SJSA1 (cell line): ENCODE results near the gene MARK3. TPM values are rescaled to one million over a fixed set of nuclear protein-coding genes. Genes with fewer than 3 reads are reported as not detected.
A peak's percentile ranks its signal among the peaks of the same experiment; 100 is the strongest.

Source experiments
- DNase-seq, 2 experiments: peaks; one replicate each; pipeline ENCODE4 v3.0.0-alpha.2; 2015 to 2020; ENCODE audit warnings: low spot score in 2 of 2, low read depth in 1 of 2
- H3K27ac ChIP-seq: fragments of 250-450 bp; sonication (Bioruptor Pico); 2 replicates; pipeline ENCODE4 v1.5.1; 2020; ENCODE audit warnings: mild to moderate bottlenecking, moderate library complexity
- H3K27me3 ChIP-seq: fragments of 250-450 bp; sonication (Bioruptor Pico); replicated peaks from 2 replicates; pipeline ENCODE4 v1.5.1; 2020; ENCODE audit warnings: mild to moderate bottlenecking, moderate library complexity
- H3K36me3 ChIP-seq: fragments of 250-450 bp; sonication (Bioruptor Pico); 2 replicates; pipeline ENCODE4 v1.5.1; 2020; ENCODE audit warnings: mild to moderate bottlenecking
- H3K4me1 ChIP-seq: fragments of 250-450 bp; sonication (Bioruptor Pico); replicated peaks from 2 replicates; pipeline ENCODE4 v1.6.1; 2021; ENCODE audit warnings: mild to moderate bottlenecking
- H3K4me3 ChIP-seq: fragments of 250-450 bp; sonication (Bioruptor Pico); 2 replicates; pipeline ENCODE4 v1.5.1; 2020; ENCODE audit warnings: mild to moderate bottlenecking
- H3K9me3 ChIP-seq: fragments of 250-450 bp; sonication (Bioruptor Pico); replicated peaks from 2 replicates; pipeline ENCODE4 v1.5.1; 2020; ENCODE audit warnings: mild to moderate bottlenecking
- total RNA-seq: library from RNA; depleted of rRNA; stranded (reverse); fragments of >200 nt; shearing (Covaris generic); gene quantifications from 2 replicates; pipeline ENCODE4 v1.2.3, GENCODE V29; 2014

Gene MARK3
- total RNA-seq, 1 experiment from 2014 or later: 53.2 TPM

DNA sequence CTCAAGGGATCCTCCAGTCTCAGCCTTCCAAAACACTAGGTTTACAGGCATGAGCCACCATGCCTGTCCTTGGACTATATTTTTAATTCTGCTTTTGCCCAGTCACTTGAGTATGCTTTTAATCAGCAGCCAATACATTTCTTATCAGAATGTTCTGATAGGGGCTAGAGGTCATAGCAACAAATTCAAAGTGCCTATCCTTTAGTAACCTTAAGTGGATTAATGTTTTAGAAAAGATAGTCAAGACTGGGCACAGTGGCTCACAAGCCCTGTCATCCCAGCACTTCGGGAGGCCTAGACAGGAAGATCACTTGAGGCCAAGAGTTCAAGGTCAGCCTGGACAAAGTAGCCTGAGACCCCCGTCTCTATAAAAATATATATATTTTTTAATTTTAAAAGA lies 100.3 kb downstream of the MARK3 start:
- Histone ChIP-seq H3K4me3 (no peak overlapping the region), H3K9me3 (no peaks in the 10 kb centered on the region), H3K27ac (no peak overlapping the region), H3K36me3 (peaks cover 55% of the 10 kb centered on the region), H3K27me3 (no peaks in the 10 kb centered on the region), H3K4me1 (no peaks in the 10 kb centered on the region; the same call in 1 of the 2 replicates)
- no peak for DNase-seq

DNA sequence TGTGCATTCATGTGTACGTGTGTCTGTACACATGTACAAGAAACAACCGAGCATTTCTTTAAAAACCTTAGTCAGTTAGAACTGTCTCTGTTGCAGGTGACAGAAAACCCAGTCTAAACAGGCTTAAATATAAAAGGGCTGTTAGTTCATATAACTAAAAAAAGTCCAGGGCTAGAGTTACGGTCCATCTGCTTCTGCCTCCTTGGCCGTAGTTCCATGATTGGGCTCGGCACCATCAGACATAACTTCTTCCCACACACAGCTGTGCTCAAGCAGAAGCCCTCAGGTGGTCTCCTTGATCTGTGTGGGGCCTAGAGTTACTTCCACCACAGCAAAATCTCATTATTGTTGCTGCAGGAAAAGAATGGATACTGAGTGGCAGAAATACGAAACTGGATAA lies 102.9 kb downstream of the MARK3 start:
- Histone ChIP-seq H3K4me1 (no peaks in the 10 kb centered on the region; the same call in 1 of the 2 replicates), H3K4me3 (no peak overlapping the region), H3K27ac (no peak overlapping the region), H3K27me3 (no peaks in the 10 kb centered on the region), H3K9me3 (no peaks in the 10 kb centered on the region), H3K36me3 (peaks cover 55% of the 10 kb centered on the region)
- no peak for DNase-seq

DNA sequence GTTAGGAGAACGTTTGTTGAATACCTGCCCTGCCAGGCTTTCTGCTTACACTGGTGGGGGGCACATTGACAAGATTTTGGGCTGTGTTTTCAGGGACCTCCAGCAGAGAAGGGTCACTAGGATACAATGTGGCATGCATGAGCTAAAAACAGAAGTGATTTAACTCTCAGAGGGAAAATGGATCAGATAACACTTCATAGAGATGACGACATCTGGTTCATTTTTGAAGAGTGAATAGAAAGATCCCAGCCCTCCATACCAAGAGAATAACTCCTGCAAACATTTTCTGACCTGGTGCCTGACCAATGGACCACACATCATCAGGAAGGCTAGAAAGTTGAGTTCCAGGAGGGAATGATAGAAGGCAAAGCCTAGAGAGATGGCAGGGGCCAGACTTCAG lies 103.7 kb downstream of the MARK3 start:
- no peak overlapping the region for H3K4me3 ChIP-seq
- no peak overlapping the region for H3K27ac ChIP-seq
- no peak for DNase-seq
- H3K4me1 ChIP-seq: no peaks in the 10 kb centered on the region; the same call in 1 of the 2 replicates
- no peaks in the 10 kb centered on the region for H3K27me3 ChIP-seq
- no peaks in the 10 kb centered on the region for H3K9me3 ChIP-seq
- peaks cover 54% of the 10 kb centered on the region for H3K36me3 ChIP-seq

DNA sequence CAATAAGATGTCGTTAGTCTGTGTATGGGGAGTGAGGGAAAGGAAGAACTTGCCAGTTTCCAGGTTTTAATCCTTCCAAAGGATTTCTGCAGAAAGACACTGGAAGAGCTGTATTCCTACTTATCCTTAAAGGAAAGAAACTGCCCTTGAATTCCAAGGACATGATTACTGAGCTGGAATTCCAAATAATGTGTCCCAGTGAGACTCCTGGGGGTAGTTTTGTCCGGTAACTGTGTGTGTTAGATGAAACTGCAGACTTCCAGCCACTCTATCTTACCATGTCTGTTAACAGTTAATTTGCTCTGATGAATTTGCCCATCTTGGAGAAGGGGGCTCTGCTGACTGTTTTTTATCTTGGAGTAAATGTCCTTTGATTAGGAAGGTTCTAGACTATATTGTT lies 104.4 kb downstream of the MARK3 start:
- Histone ChIP-seq H3K36me3 (peaks cover 50% of the 10 kb centered on the region), H3K9me3 (no peaks in the 10 kb centered on the region), H3K27ac (no peak overlapping the region), H3K27me3 (no peaks in the 10 kb centered on the region), H3K4me3 (no peak overlapping the region), H3K4me1 (no peaks in the 10 kb centered on the region)
- no peak for DNase-seq

DNA sequence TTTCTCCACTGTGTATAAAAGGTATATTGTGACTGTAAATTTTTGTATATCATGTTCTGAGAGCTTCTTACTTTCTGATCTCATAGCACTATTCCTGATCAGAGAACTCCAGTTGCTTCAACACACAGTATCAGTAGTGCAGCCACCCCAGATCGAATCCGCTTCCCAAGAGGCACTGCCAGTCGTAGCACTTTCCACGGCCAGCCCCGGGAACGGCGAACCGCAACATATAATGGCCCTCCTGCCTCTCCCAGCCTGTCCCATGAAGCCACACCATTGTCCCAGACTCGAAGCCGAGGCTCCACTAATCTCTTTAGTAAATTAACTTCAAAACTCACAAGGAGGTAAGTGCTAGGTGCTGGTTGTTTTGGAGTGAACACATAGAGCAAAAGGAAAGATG lies 106.5 kb downstream of the MARK3 start:
- DNase-seq: no peak
- Histone ChIP-seq H3K9me3 (no peaks in the 10 kb centered on the region), H3K4me1 (no peaks in the 10 kb centered on the region), H3K27me3 (no peaks in the 10 kb centered on the region), H3K27ac (no peak overlapping the region), H3K4me3 (no peak overlapping the region), H3K36me3 (peaks cover 58% of the 10 kb centered on the region)

DNA sequence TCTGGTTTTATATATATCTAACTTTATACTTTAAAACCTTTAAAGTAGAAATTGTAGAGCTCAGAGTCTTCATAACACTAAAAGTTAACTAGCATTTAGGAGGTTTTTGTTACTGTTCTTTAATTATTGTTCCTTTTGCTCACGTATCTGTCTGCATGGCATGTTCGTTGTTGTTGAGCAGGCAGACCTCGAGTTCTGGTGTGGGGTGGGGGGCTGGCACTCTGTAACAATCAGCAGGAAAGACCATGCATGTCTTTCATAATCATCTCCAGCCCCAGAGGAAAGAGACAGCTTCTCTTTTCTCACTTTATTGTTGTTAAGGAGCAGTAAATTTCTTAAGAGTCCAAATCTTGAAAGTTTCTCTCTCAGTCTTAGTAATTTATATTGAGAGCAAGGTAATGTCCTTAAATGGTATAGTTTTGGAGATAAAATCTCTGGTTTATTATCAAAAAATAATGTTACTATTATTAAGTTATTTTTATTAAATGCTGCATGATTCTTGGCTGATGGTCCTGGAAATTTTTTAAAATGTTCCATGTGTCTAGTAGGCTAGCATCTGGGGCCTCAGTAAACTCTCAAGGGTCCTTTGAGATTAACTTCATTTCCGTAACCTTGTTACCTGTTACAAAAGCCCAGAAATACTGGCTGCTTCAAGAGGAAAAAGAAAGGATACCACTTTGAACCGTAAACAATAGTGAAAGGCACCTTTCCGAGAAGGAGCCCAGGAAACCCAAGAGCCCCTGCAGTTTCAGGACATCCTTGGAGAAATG lies 107.1 kb downstream of the MARK3 start:
- Histone ChIP-seq H3K4me1 (no peaks in the 10 kb centered on the region), H3K27ac (no peak overlapping the region), H3K27me3 (no peaks in the 10 kb centered on the region), H3K4me3 (no peak overlapping the region), H3K9me3 (no peaks in the 10 kb centered on the region), H3K36me3 (peaks cover 59% of the 10 kb centered on the region)
- no peak for DNase-seq

DNA sequence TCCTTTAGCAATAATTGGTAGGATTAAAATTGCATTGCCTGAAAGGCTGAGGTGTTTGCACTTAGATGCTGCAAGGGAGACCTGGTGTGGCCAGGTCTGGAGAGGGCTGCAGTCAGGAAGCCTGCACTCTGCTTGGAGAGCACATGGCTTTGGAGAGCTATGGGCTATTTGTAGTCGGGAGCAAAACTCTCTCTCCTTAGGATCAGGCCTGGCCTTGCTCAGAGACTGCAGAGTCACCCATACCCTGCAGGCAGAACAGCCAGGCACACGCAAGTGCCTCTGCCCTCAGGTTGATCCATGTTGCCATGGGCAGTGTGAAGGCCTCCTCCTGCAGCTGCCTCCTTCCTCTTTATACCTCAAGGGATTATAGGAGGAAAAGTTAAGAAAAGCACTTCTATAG lies 110.6 kb downstream of the MARK3 start:
- H3K27ac ChIP-seq: no peak overlapping the region
- H3K27me3 ChIP-seq: no peaks in the 10 kb centered on the region
- H3K36me3 ChIP-seq: peaks cover 53% of the 10 kb centered on the region
- no peaks in the 10 kb centered on the region for H3K9me3 ChIP-seq
- H3K4me3 ChIP-seq: no peak overlapping the region
- no peaks in the 10 kb centered on the region for H3K4me1 ChIP-seq
- no peak for DNase-seq

DNA sequence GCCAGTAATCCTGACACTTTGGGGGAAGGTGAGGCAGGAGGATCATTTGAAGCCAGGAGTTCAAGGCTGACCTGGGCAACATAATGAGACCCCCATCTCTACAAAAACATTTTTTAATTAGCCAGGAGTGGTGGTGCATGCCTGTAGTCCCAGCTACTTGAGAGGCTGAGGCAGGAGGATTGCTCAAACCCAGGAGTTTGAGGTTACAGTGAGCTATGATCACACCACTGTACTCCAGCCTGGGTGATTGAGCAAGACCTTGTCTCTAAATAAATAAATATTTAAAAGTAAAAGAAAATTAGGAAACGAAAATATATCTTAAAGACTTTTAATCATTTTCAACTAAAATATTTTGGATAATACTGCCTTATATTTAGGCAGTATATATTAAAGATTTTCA lies 111.6 kb downstream of the MARK3 start:
- Histone ChIP-seq H3K4me1 (no peaks in the 10 kb centered on the region), H3K36me3 (peaks cover 56% of the 10 kb centered on the region), H3K27ac (no peak overlapping the region), H3K9me3 (no peaks in the 10 kb centered on the region), H3K4me3 (no peak overlapping the region), H3K27me3 (no peaks in the 10 kb centered on the region)
- DNase-seq: no peak

DNA sequence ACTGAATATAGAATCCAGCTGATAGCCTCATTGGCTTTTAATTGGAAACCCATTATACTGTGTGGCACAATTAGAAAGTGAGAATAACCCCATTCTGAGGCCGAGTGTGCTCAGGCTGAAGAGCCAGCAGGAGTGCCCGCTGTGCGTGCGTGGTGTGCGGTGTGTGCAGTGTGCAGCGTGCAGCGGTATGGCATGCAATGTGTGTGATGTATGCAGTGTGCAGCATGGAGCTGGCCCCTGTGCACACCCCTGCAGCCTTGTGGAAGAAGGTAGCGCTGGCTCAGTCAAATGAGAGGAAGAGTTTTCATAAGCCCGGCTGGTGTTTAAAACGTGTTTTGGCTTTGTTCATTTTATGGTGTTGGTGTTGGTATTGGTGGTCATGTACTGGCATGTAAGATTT lies 114.5 kb downstream of the MARK3 start:
- no peak overlapping the region for H3K4me3 ChIP-seq
- H3K27ac ChIP-seq: no peak overlapping the region
- no peaks in the 10 kb centered on the region for H3K9me3 ChIP-seq
- H3K4me1 ChIP-seq: no peaks in the 10 kb centered on the region
- no peak for DNase-seq
- H3K27me3 ChIP-seq: no peaks in the 10 kb centered on the region
- peaks cover 66% of the 10 kb centered on the region for H3K36me3 ChIP-seq

DNA sequence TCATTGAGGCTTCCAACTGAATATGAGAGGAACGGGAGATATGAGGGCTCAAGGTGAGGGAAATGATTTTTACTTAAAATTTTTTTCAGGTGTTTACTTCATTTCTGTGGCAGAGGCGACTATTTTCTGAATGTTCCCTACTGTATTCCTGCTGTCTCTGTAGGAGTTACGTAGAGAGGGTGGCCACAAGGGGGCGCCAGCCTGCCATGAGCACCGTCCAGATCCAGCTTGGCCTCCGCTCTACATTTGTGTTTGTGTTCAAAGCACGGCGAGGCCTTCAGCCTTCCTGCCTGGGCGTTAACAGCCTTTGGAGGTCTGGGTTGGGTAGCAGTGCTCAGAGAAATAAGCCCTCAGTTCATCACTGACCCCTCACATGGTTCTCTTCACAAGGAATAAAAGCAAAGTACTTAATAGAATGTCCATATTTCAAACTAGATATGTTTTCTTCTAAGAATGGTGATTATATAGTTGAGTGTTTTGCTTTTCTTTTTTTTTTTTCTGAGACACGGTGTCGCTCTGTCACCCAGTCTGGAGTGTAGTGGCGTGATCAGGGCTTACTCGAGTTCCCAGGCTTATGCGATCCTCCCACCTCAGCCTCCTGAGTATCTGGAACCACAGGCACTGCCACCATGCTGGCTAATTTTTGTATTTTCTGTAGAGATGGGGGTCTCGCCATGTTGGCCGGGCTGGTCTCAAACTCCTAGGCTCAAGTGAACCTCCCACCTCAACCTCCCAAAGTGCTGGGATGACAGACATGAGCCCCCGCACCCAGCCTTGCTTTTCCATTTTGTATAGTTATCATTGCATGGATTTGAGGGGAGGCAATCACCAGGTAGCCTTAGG lies 115.2 kb downstream of the MARK3 start:
- H3K4me3 ChIP-seq: no peak overlapping the region
- H3K27ac ChIP-seq: no peak overlapping the region
- peaks cover 68% of the 10 kb centered on the region for H3K36me3 ChIP-seq
- DNase-seq: peak; percentile 54 to 82
- H3K4me1 ChIP-seq: no peaks in the 10 kb centered on the region
- H3K27me3 ChIP-seq: no peaks in the 10 kb centered on the region
- no peaks in the 10 kb centered on the region for H3K9me3 ChIP-seq

DNA sequence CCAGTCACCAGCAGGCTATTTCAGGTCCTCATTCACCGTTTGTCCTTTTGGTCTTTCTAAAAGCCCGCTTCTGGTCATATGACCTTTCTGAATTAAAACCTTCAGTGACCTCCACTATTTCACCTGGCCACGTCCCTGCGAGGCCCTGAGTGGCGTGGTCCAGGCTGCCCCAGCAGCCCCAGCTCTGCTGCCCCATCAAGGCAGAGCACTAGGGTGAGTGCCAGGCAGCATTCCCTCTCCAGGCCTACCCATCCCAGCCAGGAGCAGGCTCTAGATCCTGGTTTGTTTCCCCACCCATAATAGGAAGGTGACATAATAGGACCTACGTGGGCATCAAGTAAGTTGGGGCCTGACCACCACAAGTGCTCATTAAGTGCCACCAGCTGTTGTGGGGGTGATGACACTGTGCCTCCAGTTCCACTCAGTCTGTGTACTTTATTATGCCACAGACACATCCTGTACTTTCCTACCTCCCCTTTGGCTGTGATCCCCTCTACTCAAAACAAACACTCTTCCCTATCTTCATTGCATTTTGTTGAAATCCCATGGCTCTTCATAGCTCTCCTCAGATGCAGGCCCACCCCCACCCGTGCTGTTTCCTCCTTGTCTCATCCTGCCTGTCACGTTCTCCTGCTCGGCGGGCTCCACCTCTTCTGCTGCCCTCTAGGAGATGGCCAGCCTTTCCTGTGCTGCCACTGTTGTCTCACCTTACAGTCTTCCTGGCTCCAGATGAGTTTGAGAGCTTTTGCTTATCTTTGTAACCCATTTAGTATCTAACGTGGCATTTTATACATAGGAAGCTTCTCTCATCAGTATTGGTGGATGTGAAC lies 116.0 kb downstream of the MARK3 start:
- H3K4me1 ChIP-seq: no peaks in the 10 kb centered on the region

DNA sequence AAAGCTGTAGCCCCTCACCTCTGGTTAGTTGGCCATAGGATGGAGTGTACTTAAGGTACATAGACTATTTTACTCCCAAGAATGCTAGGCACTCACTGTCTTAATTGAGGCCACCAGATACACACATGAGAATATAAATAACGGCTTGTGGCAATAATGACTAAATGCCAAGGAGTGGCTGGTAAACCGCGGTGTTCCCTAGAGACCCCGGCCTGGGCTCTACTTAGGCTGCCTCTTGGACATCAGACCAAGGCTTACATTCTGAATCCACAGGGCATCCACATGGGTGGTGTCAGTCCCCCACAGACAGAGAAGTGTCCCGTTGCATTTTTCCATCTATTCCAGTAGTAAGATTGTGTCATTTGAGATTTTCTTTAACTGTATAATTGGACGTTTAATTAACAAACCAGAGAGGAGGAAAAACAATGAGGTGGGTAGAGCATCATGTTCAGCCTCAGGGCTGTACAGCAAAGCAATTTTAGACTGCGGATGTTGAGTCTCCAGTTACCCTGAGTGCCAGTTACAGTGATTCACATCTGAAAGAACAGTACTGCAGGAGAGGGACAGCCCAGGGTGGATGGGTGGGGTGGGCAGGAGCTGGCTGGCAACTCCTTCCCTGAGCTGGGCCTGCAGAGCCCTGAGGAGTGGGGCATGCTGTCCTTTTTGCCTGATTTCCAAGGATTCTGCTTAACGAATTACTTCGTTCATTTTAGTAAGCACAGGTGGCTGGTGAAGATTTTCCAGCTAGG lies 116.9 kb downstream of the MARK3 start:
- H3K4me1 ChIP-seq: no peaks in the 10 kb centered on the region
- H3K27me3 ChIP-seq: no peaks in the 10 kb centered on the region
- no peak overlapping the region for H3K4me3 ChIP-seq
- H3K9me3 ChIP-seq: no peaks in the 10 kb centered on the region
- peaks cover 69% of the 10 kb centered on the region for H3K36me3 ChIP-seq
- H3K27ac ChIP-seq: no peak overlapping the region
- no peak for DNase-seq

More for the DNA sequence above, 116.0 kb downstream of the MARK3 start:
- Histone ChIP-seq H3K27ac (no peak overlapping the region), H3K4me3 (no peak overlapping the region), H3K36me3 (peaks cover 65% of the 10 kb centered on the region), H3K27me3 (no peaks in the 10 kb centered on the region), H3K9me3 (no peaks in the 10 kb centered on the region)
- no peak for DNase-seq

DNA sequence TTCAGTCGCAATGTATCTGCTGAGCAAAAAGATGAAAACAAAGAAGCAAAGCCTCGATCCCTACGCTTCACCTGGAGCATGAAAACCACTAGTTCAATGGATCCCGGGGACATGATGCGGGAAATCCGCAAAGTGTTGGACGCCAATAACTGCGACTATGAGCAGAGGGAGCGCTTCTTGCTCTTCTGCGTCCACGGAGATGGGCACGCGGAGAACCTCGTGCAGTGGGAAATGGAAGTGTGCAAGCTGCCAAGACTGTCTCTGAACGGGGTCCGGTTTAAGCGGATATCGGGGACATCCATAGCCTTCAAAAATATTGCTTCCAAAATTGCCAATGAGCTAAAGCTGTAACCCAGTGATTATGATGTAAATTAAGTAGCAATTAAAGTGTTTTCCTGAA lies 117.7 kb downstream of the MARK3 start:
- H3K36me3 ChIP-seq: peaks cover 72% of the 10 kb centered on the region

More for the DNA sequence above, 117.7 kb downstream of the MARK3 start:
- no peak for DNase-seq
- Histone ChIP-seq H3K9me3 (no peaks in the 10 kb centered on the region), H3K4me1 (no peaks in the 10 kb centered on the region), H3K4me3 (no peak overlapping the region), H3K27me3 (no peaks in the 10 kb centered on the region), H3K27ac (no peak overlapping the region)
